B cell (primary cell): ENCODE data around the gene MTO1. TPM values are rescaled to one million over a fixed set of nuclear protein-coding genes. Genes with fewer than 3 reads are reported as not detected.
"Not testable (repeated sequence)": the region's sequence is repeated elsewhere in the genome, so short reads cannot be mapped to it uniquely, and the experiment has no call there.

Experiments used
- ATAC-seq: fragments of 200-7000 bp; cut with Tn5 transposase; one replicate; pipeline ENCODE4 v1.10.0; 2021; ENCODE audit warnings: low read depth, mild to moderate bottlenecking, moderate number of reproducible peaks, moderate library complexity
- CTCF ChIA-PET: fragments of 350-600 bp; sonication (Branson Sonifier 250); formaldehyde crosslinking; loops from one replicate; lab custom pipeline; 2021; ENCODE audit warnings: antibody characterized with exemption, inconsistent platforms; lab: Charles Lee
- POLR2A ChIA-PET: fragments of 350-600 bp; sonication (Branson Sonifier 250); formaldehyde crosslinking; loops from one replicate; lab custom pipeline; 2021; ENCODE audit warnings: antibody characterized with exemption; lab: Charles Lee
- DNase-seq: peaks from one replicate; pipeline ENCODE4 v3.0.0; 2013
- H2AFZ ChIP-seq: 2 replicates; pipeline ENCODE4 v1.6.1; 2012; ENCODE audit warnings: mild to moderate bottlenecking, low read depth, low read length; ENCODE audit not compliant: insufficient read depth, poor library complexity, severe bottlenecking
- H3K27ac ChIP-seq, 2 donors: 1 replicate in 1 of 2; 2 replicates in 1 of 2; pipeline ENCODE4 v1.5.1; 2012 to 2013; ENCODE audit warnings: low read length in 2 of 2, mild to moderate bottlenecking in 2 of 2, moderate library complexity in 1 of 2
- H3K27me3 ChIP-seq, 4 experiments: fragments of 200-600 bp in 1 of 4; sonication (generic) in 1 of 4; replicated peaks in 1 of 4; 1 replicate in 2 of 4; 2 replicates in 2 of 4; pipeline versions ENCODE4 v1.6.1 to v1.7.0; 2013 to 2016; ENCODE audit warnings: low read length in 3 of 4, mild to moderate bottlenecking in 2 of 4, mixed read lengths in 1 of 4, moderate library complexity in 1 of 4; ENCODE audit not compliant: insufficient read depth in 4 of 4, control insufficient read depth in 3 of 4; ENCODE audit errors: control extremely low read depth in 1 of 4
- H3K36me3 ChIP-seq, 2 experiments: replicated peaks in 1 of 2; 1 replicate in 1 of 2; 2 replicates in 1 of 2; pipeline versions ENCODE4 v1.6.1 to v1.7.1; 2013; ENCODE audit warnings: low read length in 1 of 2; ENCODE audit not compliant: insufficient read depth in 2 of 2, control insufficient read depth in 1 of 2; ENCODE audit errors: control extremely low read depth in 1 of 2, extremely low read depth in 1 of 2
- H3K4me1 ChIP-seq, 2 donors: fragments of 200-600 bp in 1 of 2; sonication (generic) in 1 of 2; 1 replicate in 1 of 2; 2 replicates in 1 of 2; pipeline versions ENCODE4 v1.5.1 to v1.6.1; 2013 to 2017; ENCODE audit warnings: low read length in 2 of 2; ENCODE audit not compliant: control insufficient read depth in 2 of 2, insufficient read depth in 2 of 2
- H3K4me2 ChIP-seq: replicated peaks from 2 replicates; pipeline ENCODE3; 2012; ENCODE audit warnings: mild to moderate bottlenecking, low read depth, low read length; ENCODE audit not compliant: poor library complexity, severe bottlenecking
- H3K4me3 ChIP-seq, 5 experiments: fragments of 200-600 bp in 1 of 5; sonication (generic) in 1 of 5; 1 replicate in 3 of 5; 2 replicates in 2 of 5; pipeline versions ENCODE4 v1.5.1 to v1.7.0; 2011 to 2016; ENCODE audit warnings: low read length in 4 of 5, mild to moderate bottlenecking in 4 of 5, low read depth in 2 of 5, control low read depth in 1 of 5, moderate library complexity in 1 of 5; ENCODE audit not compliant: insufficient read depth in 1 of 5; ENCODE audit errors: control extremely low read depth in 1 of 5, extremely low read depth in 1 of 5
- H3K79me2 ChIP-seq: fragments of 200-600 bp; sonication (generic); one replicate; pipeline ENCODE4 v1.6.0; 2016; ENCODE audit warnings: low read length; ENCODE audit not compliant: control insufficient read depth, insufficient read depth
- H3K9ac ChIP-seq: fragments of 200-600 bp; sonication (generic); 2 replicates; pipeline ENCODE4 v1.6.1; 2017; ENCODE audit warnings: mild to moderate bottlenecking, low read length, moderate library complexity
- H3K9me3 ChIP-seq, 3 donors: one replicate each; pipeline versions ENCODE4 v1.6.1 to v1.7.1; 2013; ENCODE audit warnings: low read length in 2 of 3; ENCODE audit not compliant: control insufficient read depth in 2 of 3, insufficient read depth in 1 of 3; ENCODE audit errors: control extremely low read depth in 1 of 3
- H4K20me1 ChIP-seq: 2 replicates; pipeline ENCODE4 v1.6.0; 2012; ENCODE audit warnings: mild to moderate bottlenecking, low read length; ENCODE audit not compliant: insufficient read depth, control insufficient read depth, poor library complexity, severe bottlenecking
- H3K27ac Mint-ChIP-seq: one replicate; pipeline ENCODE4 v1.8.0; 2021; ENCODE audit warnings: mixed read lengths
- H3K27me3 Mint-ChIP-seq: one replicate; pipeline ENCODE4 v1.8.0; 2021; ENCODE audit warnings: mixed read lengths
- H3K4me1 Mint-ChIP-seq: one replicate; pipeline ENCODE4 v1.8.0; 2021; ENCODE audit warnings: mixed read lengths
- H3K4me3 Mint-ChIP-seq: one replicate; pipeline ENCODE4 v1.8.0; 2021; ENCODE audit warnings: mixed read lengths
- H3K9me3 Mint-ChIP-seq: one replicate; pipeline ENCODE4 v1.8.0; 2022; ENCODE audit warnings: mixed read lengths; ENCODE audit not compliant: insufficient read depth
- CTCF ChIP-seq: fragments of 200-600 bp; IDR thresholded peaks from one replicate; pipeline ENCODE4 v1.8.0; 2022; ENCODE audit warnings: antibody characterized with exemption, mild to moderate bottlenecking
- EZH2 ChIP-seq: IDR thresholded peaks from 2 replicates; pipeline ENCODE4 v1.6.1; 2012; ENCODE audit warnings: borderline replicate concordance, low read depth, mild to moderate bottlenecking, moderate library complexity, low read length; ENCODE audit not compliant: insufficient read depth, poor library complexity, severe bottlenecking
- WGBS: methylation state at CpG from one replicate; pipeline ENCODE4 v1.1.5; 2013; ENCODE audit warnings: missing lambda C conversion rate; ENCODE audit not compliant: insufficient coverage; 5-methylcytosine and 5-hydroxymethylcytosine counted together
- intact Hi-C: fragments of 100-400 bp; cut with micrococcal nuclease; formaldehyde crosslinking; loops from one replicate; pipeline ENCODE4 v1.10.0; 2022
- polyA plus RNA-seq: library from polyadenylated mRNA; depleted of rRNA; stranded (reverse); fragments of >200 nt; gene quantifications from 2 replicates; pipeline ENCODE4 v1.2.3, GENCODE V29; 2012
- total RNA-seq, 2 donors: library from RNA; stranded (reverse); fragments of 120-200 nt in 1 of 2; gene quantifications; 1 replicate in 1 of 2; 2 replicates in 1 of 2; pipeline versions ENCODE4 v1.2.3 to v1.2.4, GENCODE V29; 2013 to 2022

The MTO1 gene
- total and polyA plus RNA-seq, 2 donors (not counting 1 experiment from before 2014, with no cell fraction given): 52.1 to 84.4 TPM

DNA sequence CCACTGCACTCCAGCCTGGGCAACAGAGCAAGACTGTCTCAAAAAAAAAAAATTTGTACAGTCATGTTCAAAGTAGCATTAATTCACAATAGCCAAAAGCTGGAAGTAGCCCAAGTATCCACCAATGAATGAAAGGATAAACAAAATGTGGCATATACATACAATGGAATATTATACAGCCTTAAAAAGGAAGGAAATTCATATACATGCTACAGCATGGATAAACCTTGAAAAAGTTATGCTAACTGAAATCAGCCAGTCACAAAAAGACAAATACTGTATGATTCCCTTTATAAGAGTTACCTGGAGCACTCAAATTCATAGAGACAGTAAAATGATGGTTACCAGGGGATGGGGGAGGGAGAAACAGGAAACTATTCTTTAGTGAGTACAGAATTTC is 43.6 kb downstream of the MTO1 start:
- no peaks in the 10 kb centered on the region for H3K4me1 ChIP-seq
- ChIA-PET CTCF (no interaction called here), POLR2A (no interaction called here)
- Mint-ChIP-seq H3K4me1 (peaks cover 6% of the 10 kb centered on the region), H3K27ac (no peak overlapping the region), H3K4me3 (no peak overlapping the region), H3K9me3 (no peaks in the 10 kb centered on the region), H3K27me3 (no peaks in the 10 kb centered on the region)
- H3K9me3 ChIP-seq: peaks cover 0 to 3% (median 3%) of the 10 kb centered on the region in 3 donors
- H3K36me3 ChIP-seq: peaks cover 5 to 25% of the 10 kb centered on the region in 2 experiments
- no peaks in the 10 kb centered on the region for H4K20me1 ChIP-seq
- no peak overlapping the region for H3K4me2 ChIP-seq
- H3K4me3 ChIP-seq: no peak overlapping the region
- no peak for DNase-seq
- no peak for ATAC-seq
- H3K27ac ChIP-seq: no peak overlapping the region
- no peaks in the 10 kb centered on the region for H3K79me2 ChIP-seq
- no peaks in the 10 kb centered on the region for H3K27me3 ChIP-seq
- H2AFZ ChIP-seq: no peak overlapping the region
- intact Hi-C loops: no loop called here
- H3K9ac ChIP-seq: no peak overlapping the region
- TF ChIP-seq EZH2 (no peak), CTCF (no peak)

GRCh38 chr6:73505705-73506104 is 44.2 kb downstream of the MTO1 start:
- H3K27me3 ChIP-seq, H3K4me3 ChIP-seq, ATAC-seq, H3K4me3 Mint-ChIP-seq, H3K9me3 Mint-ChIP-seq, H3K27me3 Mint-ChIP-seq, H3K79me2 ChIP-seq, H4K20me1 ChIP-seq, DNase-seq, POLR2A ChIA-PET, H2AFZ ChIP-seq, H3K4me1 Mint-ChIP-seq, CTCF ChIA-PET, H3K9me3 ChIP-seq, H3K27ac Mint-ChIP-seq, H3K4me1 ChIP-seq, H3K9ac ChIP-seq, H3K27ac ChIP-seq, H3K4me2 ChIP-seq, intact Hi-C loops: not testable (repeated sequence)
- peaks cover 3 to 19% of the 10 kb centered on the region in 2 experiments for H3K36me3 ChIP-seq
- 100% methylated on average over 7 of the region's 8 CpGs for WGBS
